Measurements from ENCODE around the gene GMPPB. TPM values are rescaled to one million over a fixed set of nuclear protein-coding genes. Genes with fewer than 3 reads are reported as not detected.
A peak's percentile ranks its signal among the peaks of the same experiment; 100 is the strongest.

The GMPPB gene
- total and polyA plus RNA-seq, 11 donors, result 7.6 to 53.7 (median 13.7) TPM

DNA sequence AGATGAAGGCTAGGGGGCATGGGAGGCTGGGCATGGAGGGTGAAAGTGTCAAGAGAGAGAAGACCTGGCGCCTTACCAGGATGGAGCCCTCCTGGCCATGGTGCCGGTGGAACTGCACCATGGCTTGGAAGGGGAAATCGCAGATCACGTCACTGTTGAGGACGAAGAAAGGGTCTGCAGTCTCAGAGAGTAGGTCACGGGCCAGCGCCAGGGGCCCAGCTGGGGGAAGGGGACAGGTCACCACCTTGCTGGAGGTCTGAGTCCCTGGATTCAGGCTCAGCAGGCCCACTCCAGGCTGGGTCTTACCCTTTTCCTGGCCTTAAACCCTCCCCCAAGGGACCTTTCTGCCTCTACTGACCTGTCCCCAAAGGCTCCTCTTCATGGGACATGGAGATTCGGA is 855 bp downstream of the GMPPB start:
- Histone ChIP-seq H3K27ac (peak overlapping the region in 11 of 12 donors; percentile 84 to 98 (median 92)), H3K4me3 (peak overlapping the region; percentile 73 to 100 (median 96)), H3K9me3 (no peaks in the 10 kb centered on the region), H3K36me3 (peaks cover 2 to 49% (median 42%) of the 10 kb centered on the region in 9 donors), H3K4me1 (peaks cover 13 to 44% (median 28%) of the 10 kb centered on the region in 12 donors), H3K27me3 (no peaks in the 10 kb centered on the region)
- no peak for TF ChIP-seq POLR2A (IDR thresholded peaks at IDR 0.05)
- TF ChIP-seq, protein P1, sequence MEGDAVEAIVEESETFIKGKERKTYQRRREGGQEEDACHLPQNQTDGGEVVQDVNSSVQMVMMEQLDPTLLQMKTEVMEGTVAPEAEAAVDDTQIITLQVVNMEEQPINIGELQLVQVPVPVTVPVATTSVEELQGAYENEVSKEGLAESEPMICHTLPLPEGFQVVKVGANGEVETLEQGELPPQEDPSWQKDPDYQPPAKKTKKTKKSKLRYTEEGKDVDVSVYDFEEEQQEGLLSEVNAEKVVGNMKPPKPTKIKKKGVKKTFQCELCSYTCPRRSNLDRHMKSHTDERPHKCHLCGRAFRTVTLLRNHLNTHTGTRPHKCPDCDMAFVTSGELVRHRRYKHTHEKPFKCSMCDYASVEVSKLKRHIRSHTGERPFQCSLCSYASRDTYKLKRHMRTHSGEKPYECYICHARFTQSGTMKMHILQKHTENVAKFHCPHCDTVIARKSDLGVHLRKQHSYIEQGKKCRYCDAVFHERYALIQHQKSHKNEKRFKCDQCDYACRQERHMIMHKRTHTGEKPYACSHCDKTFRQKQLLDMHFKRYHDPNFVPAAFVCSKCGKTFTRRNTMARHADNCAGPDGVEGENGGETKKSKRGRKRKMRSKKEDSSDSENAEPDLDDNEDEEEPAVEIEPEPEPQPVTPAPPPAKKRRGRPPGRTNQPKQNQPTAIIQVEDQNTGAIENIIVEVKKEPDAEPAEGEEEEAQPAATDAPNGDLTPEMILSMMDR (IDR thresholded peaks at IDR 0.05), result no peak
- intact Hi-C loops (cut with DNase I), result loop anchor here in 3 of 10 donors (5.0 kb wide), 2 partner anchors 64 to 179 kb away; partner anchors contain the start of genes IP6K1 (in 2 of the 3) and MST1R (in 1 of the 3)
- 51 to 68% (median 58%) methylated on average over 8 of the region's 8 CpGs for WGBS, 4 donors
- no peak for ATAC-seq
- DNase-seq, result peak in 2 of 5 donors; percentile 23 to 27

DNA sequence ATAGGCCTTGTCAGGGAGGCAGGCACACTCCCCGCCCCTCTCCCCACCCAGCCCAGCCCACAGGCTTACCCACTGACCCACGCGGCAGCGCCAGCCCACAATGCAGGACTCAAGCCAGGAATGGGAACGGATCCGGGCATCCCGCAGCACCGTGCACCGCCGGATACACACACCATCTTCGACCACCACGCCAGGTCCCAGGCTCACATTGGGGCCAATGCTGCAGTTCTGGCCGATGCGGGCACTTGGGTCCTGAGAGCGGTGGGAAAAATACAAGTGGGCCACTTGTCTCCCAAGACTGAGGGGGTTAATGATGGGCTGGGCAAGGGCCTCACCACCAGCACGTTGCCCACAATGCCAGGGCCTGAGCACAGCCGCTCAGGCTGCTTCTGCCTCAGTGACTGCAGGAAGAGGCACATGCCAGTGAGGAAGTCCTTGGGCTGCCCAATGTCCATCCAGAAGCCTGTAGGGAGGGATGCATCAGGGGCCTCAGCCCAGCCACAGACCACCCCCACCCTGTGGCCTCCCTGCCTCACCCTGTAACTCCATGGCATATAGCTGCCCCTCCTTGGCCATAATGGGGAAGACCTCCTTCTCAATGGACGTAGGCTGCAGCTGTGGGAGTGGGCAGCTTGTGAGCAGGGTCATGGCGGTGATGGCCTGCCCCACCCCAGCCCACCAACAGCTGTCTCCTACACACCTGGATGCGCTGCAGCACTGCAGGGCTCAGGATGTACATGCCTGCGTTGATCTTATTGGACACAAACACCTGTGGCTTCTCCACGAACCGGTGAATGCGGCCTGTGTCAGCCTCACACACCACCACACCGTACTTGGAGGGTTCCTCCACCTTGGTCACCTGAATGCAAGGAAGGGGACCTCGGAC is 1.6 kb downstream of the GMPPB start:
- TF ChIP-seq, protein P1 (IDR thresholded peaks at IDR 0.05), result no peak
- no peak for TF ChIP-seq POLR2A (IDR thresholded peaks at IDR 0.05)
- H3K27ac ChIP-seq, result no peak overlapping the region
- peaks cover 13 to 44% (median 28%) of the 10 kb centered on the region in 12 donors for H3K4me1 ChIP-seq
- H3K27me3 ChIP-seq, result no peaks in the 10 kb centered on the region
- intact Hi-C loops (cut with DNase I), result loop anchor here in 3 of 10 donors (5.0 kb wide), 2 partner anchors 65 to 180 kb away; partner anchors contain the start of genes IP6K1 (in 2 of the 3) and MST1R (in 1 of the 3)
- H3K36me3 ChIP-seq, result peaks cover 0 to 42% (median 35%) of the 10 kb centered on the region in 9 donors
- H3K9me3 ChIP-seq, result no peaks in the 10 kb centered on the region
- no peak for ATAC-seq
- WGBS, 4 donors, result 84 to 91% (median 87%) methylated on average over 15 to 26 of the region's 26 CpGs
- H3K4me3 ChIP-seq, result peak overlapping the region in 6 of 12 donors; percentile 95 to 99 (median 98)
- peak in 3 of 5 donors; percentile 18 to 51 (median 29) for DNase-seq

DNA sequence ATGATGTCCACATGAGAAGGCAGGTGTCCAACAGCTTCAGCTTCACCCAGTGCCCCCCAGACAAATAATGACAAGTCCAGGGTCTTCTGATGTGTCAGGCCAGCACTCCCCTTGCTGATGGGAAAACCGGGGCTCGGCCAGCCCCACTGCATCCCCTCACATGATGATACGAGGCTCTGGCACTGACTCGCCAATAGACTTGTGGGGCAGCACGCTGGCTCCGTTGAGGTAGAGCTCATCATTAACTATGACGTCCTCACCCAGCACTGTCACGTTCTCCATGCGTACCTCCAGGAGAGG is 2.2 kb downstream of the GMPPB start:
- Histone ChIP-seq H3K27me3 (no peaks in the 10 kb centered on the region), H3K36me3 (peaks cover 0 to 41% (median 33%) of the 10 kb centered on the region in 9 donors), H3K4me3 (no peak overlapping the region), H3K4me1 (peaks cover 13 to 44% (median 28%) of the 10 kb centered on the region in 12 donors), H3K27ac (no peak overlapping the region), H3K9me3 (no peaks in the 10 kb centered on the region)
- DNase-seq, result peak in 1 of 5 donors; percentile 43
- intact Hi-C loops (cut with DNase I), result loop anchor here in 3 of 10 donors (5.0 kb wide), 2 partner anchors 66 to 181 kb away; partner anchors contain the start of genes IP6K1 (in 2 of the 3) and MST1R (in 1 of the 3)
- no peak for ATAC-seq
- 72 to 86% (median 81%) methylated on average over 8 to 9 of the region's 9 CpGs for WGBS, 4 donors
- TF ChIP-seq POLR2A (IDR thresholded peaks at IDR 0.05), result no peak
- TF ChIP-seq, protein P1 (IDR thresholded peaks at IDR 0.05), result no peak

All from heart left ventricle (tissue), 16 donors.